GM12878 (cell line): ENCODE results near the gene SETBP1. TPM values are rescaled to one million over a fixed set of nuclear protein-coding genes. Genes with fewer than 3 reads are reported as not detected.

ENCODE experiments used
- ASH2L ChIP-seq: fragments of 300-600, 200-600 bp; sonication (generic); IDR thresholded peaks from 2 replicates; pipeline ENCODE4 v1.6.1; 2017; ENCODE audit warnings: low read depth, mild to moderate bottlenecking, borderline replicate concordance
- BHLHE40 ChIP-seq, 2 experiments: fragments of 450-650 bp in 1 of 2; IDR thresholded peaks; 2 replicates each; pipeline ENCODE4 v1.6.1; 2011 to 2017; ENCODE audit warnings: low read depth in 2 of 2, borderline replicate concordance in 1 of 2, improper control_type of control experiment in 1 of 2, low read length in 1 of 2, mild to moderate bottlenecking in 1 of 2
- BRCA1 ChIP-seq: IDR thresholded peaks from 2 replicates; pipeline ENCODE4 v1.6.1; 2011; ENCODE audit warnings: low read depth, low read length, improper control_type of control experiment
- CBFB ChIP-seq: IDR thresholded peaks from 2 replicates; pipeline ENCODE4 v1.6.1; 2016; ENCODE audit warnings: antibody characterized with exemption, low read depth
- CBX5 ChIP-seq: sonication (generic); IDR thresholded peaks from 2 replicates; pipeline ENCODE4 v1.6.1; 2016; ENCODE audit warnings: low read depth, moderate library complexity, mild to moderate bottlenecking, inconsistent platforms
- EED ChIP-seq: sonication (generic); IDR thresholded peaks from 2 replicates; pipeline ENCODE4 v1.6.1; 2016; ENCODE audit warnings: antibody characterized with exemption, low read depth
- POLR2AphosphoS2 ChIP-seq: IDR thresholded peaks from 2 replicates; pipeline ENCODE4 v1.6.1; 2011; ENCODE audit warnings: low read depth, mild to moderate bottlenecking, low read length, improper control_type of control experiment, moderate library complexity
- RAD21 ChIP-seq: IDR thresholded peaks from 2 replicates; pipeline ENCODE4 v1.6.1; 2011; ENCODE audit warnings: mild to moderate bottlenecking, low read depth, low read length, moderate library complexity; ENCODE audit not compliant: insufficient read depth
- ZZZ3 ChIP-seq: IDR thresholded peaks from 2 replicates; pipeline ENCODE4 v1.6.1; 2011; ENCODE audit warnings: low read depth; ENCODE audit not compliant: control insufficient read depth, insufficient read length
- polyA plus RNA-seq, 11 experiments: library from polyadenylated mRNA; depleted of rRNA in 4 of 11; unstranded in 6 of 11; stranded (reverse) in 5 of 11; fragments of >200 nt; fragmentation: Nextera tagmentation in 4 of 11; fragmentation: Illumina TruSeq in 1 of 11; extraction: Ambion mirVana in 4 of 11; extraction: Trizol in 1 of 11; gene quantifications; 1 replicate in 1 of 11; 2 replicates in 10 of 11; pipeline versions ENCODE4 v1.2.1 to v1.2.3, GENCODE V29; 2011 to 2016; ENCODE audit warnings: inconsistent platforms in 2 of 11, missing spikeins in 2 of 11, low read depth in 1 of 11
- total RNA-seq, 4 experiments: library from RNA; depleted of rRNA in 3 of 4; stranded (reverse); fragments of >200 nt in 3 of 4; fragmentation: Illumina TruSeq in 1 of 4; extraction: Trizol in 1 of 4; gene quantifications; 2 replicates each; pipeline versions ENCODE4 v1.2.1 to v1.2.3, GENCODE V29; 2013 to 2021
- TF ChIP-seq, protein P1 (sequence below): fragments of 450-650 bp; IDR thresholded peaks from 2 replicates; pipeline ENCODE4 v1.6.1; 2017; ENCODE audit warnings: mild to moderate bottlenecking, moderate library complexity
- TF ChIP-seq, protein P2 (sequence below): fragments of 450-650 bp; formaldehyde crosslinking; IDR thresholded peaks from 2 replicates; pipeline ENCODE4 v1.5.0; 2022; ENCODE audit warnings: mild to moderate bottlenecking, missing genetic modification characterization
- TF ChIP-seq, protein P3 (sequence below): fragments of 450-650 bp; IDR thresholded peaks from 2 replicates; pipeline ENCODE4 v1.6.1; 2017; ENCODE audit warnings: mild to moderate bottlenecking, low read depth, inconsistent platforms; ENCODE audit not compliant: poor library complexity, severe bottlenecking

Gene SETBP1
- total and polyA plus RNA-seq, 10 of the 15 experiments (the other 5 are each of a cell fraction or from before 2014, with no cell fraction given) = 0.99 to 29.7 (median 8.3) TPM

DNA sequence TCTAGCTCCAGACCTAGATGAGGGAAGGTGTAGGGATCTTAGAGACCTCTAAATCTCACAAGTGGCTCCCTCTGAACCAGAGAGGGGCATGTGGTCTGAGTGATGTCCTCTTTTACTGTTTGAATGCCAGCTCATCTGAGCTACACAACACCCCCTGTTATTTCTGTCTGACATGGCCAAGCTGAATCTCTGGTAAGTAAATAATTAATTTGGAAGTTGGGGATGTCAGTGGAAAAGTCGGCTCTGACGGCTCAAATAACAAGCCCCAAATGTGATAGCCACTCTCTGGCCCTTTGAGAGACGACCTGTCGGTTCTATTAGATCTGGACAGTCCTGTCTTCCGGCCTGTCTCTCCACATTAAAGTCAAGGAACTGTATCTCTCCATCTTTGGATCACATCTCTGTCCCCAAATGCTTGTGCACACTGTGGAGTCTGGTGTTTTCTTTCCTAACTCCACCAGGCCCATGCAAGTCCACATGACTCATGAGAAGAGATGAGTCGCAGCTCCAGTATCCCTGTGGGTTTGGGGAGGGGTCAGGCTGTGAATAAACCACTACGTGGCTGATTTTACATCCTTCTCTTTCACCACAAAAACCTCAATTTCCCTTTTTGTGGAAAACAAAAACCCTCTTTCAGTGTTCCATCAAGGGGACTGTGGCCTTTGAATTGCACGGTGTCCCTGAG, 52.5 kb downstream of the SETBP1 start (continued):
- TF ChIP-seq, protein P1, sequence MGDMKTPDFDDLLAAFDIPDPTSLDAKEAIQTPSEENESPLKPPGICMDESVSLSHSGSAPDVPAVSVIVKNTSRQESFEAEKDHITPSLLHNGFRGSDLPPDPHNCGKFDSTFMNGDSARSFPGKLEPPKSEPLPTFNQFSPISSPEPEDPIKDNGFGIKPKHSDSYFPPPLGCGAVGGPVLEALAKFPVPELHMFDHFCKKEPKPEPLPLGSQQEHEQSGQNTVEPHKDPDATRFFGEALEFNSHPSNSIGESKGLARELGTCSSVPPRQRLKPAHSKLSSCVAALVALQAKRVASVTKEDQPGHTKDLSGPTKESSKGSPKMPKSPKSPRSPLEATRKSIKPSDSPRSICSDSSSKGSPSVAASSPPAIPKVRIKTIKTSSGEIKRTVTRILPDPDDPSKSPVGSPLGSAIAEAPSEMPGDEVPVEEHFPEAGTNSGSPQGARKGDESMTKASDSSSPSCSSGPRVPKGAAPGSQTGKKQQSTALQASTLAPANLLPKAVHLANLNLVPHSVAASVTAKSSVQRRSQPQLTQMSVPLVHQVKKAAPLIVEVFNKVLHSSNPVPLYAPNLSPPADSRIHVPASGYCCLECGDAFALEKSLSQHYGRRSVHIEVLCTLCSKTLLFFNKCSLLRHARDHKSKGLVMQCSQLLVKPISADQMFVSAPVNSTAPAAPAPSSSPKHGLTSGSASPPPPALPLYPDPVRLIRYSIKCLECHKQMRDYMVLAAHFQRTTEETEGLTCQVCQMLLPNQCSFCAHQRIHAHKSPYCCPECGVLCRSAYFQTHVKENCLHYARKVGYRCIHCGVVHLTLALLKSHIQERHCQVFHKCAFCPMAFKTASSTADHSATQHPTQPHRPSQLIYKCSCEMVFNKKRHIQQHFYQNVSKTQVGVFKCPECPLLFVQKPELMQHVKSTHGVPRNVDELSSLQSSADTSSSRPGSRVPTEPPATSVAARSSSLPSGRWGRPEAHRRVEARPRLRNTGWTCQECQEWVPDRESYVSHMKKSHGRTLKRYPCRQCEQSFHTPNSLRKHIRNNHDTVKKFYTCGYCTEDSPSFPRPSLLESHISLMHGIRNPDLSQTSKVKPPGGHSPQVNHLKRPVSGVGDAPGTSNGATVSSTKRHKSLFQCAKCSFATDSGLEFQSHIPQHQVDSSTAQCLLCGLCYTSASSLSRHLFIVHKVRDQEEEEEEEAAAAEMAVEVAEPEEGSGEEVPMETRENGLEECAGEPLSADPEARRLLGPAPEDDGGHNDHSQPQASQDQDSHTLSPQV = no peak
- TF ChIP-seq RAD21 = no peak
- TF ChIP-seq BHLHE40 (IDR thresholded peaks at IDR 0.05; ENCODE audit: borderline replicate concordance in 1 of 2, low read depth in 2 of 2, low read length in 1 of 2) = no peak
- TF ChIP-seq ZZZ3 = no peak
- TF ChIP-seq, protein P2, sequence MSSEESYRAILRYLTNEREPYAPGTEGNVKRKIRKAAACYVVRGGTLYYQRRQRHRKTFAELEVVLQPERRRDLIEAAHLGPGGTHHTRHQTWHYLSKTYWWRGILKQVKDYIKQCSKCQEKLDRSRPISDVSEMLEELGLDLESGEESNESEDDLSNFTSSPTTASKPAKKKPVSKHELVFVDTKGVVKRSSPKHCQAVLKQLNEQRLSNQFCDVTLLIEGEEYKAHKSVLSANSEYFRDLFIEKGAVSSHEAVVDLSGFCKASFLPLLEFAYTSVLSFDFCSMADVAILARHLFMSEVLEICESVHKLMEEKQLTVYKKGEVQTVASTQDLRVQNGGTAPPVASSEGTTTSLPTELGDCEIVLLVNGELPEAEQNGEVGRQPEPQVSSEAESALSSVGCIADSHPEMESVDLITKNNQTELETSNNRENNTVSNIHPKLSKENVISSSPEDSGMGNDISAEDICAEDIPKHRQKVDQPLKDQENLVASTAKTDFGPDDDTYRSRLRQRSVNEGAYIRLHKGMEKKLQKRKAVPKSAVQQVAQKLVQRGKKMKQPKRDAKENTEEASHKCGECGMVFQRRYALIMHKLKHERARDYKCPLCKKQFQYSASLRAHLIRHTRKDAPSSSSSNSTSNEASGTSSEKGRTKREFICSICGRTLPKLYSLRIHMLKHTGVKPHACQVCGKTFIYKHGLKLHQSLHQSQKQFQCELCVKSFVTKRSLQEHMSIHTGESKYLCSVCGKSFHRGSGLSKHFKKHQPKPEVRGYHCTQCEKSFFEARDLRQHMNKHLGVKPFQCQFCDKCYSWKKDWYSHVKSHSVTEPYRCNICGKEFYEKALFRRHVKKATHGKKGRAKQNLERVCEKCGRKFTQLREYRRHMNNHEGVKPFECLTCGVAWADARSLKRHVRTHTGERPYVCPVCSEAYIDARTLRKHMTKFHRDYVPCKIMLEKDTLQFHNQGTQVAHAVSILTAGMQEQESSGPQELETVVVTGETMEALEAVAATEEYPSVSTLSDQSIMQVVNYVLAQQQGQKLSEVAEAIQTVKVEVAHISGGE (CRISPR knock-in tag) = no peak
- no peak for TF ChIP-seq BRCA1
- no peak for TF ChIP-seq CBX5
- TF ChIP-seq CBFB = peak; percentile 33; the same call in 1 of the 2 replicates
- TF ChIP-seq ASH2L = no peak
- TF ChIP-seq, protein P3, sequence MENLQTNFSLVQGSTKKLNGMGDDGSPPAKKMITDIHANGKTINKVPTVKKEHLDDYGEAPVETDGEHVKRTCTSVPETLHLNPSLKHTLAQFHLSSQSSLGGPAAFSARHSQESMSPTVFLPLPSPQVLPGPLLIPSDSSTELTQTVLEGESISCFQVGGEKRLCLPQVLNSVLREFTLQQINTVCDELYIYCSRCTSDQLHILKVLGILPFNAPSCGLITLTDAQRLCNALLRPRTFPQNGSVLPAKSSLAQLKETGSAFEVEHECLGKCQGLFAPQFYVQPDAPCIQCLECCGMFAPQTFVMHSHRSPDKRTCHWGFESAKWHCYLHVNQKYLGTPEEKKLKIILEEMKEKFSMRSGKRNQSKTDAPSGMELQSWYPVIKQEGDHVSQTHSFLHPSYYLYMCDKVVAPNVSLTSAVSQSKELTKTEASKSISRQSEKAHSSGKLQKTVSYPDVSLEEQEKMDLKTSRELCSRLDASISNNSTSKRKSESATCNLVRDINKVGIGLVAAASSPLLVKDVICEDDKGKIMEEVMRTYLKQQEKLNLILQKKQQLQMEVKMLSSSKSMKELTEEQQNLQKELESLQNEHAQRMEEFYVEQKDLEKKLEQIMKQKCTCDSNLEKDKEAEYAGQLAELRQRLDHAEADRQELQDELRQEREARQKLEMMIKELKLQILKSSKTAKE = no peak
- TF ChIP-seq POLR2AphosphoS2 = no peak
- TF ChIP-seq EED = 0 out of 2 replicates have a peak, but pooled peaks have one; percentile 42
- TF ChIP-seq, all 136 proteins: peak for 6
